DMS153 treated with DMSO at 0.1 percent for 48 hours (cell line): ENCODE data around the gene NTHL1.

Source experiments
- DNase-seq: peaks from one replicate; lab custom pipeline; 2025; ENCODE audit not compliant: unreplicated experiment; lab: John Stamatoyannopoulos, UW

NTHL1 gene

DNA sequence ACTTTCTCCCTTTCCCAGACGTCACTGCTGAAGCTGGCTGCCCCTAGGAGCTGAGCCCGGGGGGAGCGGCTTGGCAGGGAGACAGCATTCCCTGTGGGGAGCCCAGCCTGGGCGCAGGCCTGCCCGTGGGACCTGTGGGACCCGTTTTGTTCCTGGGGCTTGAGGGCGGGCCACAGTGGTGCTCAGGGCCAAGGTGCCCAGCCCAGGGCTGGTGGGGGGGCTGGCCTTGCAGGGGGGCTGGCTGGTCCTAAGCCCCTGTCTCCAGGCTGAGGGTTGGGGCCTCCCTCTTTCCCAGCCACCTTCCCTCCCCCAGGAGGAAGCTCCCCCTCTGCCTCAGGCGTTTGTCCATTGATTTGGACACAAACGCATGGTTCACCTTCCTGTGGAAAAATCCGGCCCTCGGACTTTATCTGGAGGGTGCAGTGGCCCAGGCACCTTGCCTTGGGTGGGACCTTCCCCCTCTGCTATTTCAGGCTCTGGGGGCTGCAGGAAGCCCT, 16.5 kb downstream of the NTHL1 start:
- DNase-seq = no peak

DNA sequence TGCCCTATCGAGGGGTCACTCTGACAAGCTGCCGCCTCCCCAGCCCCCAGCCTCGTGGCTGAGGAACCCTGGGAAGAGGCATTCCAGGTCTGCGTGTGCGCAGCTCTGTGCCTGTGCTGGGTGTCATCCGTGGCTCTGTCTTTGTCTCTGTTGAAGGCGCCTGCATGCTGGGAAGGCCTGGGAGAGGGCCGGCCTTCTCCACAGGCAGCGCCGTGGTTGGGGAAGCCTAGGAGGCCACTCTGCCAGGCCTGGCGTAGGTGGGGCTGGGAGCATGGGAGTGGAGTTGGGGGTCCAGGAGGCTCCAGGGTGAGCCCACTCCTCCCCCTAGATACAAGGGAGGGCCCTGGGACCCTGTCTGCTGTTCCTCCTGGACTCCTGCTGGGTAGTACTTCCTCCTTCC, 17.6 kb downstream of the NTHL1 start:
- DNase-seq = no peak

- DNase-seq = no peak
Observed at GRCh38 chr16:2029350-2029749, 18.3 kb downstream of the NTHL1 start.

- no peak for DNase-seq
Observed at GRCh38 chr16:2028620-2029220, 18.9 kb downstream of the NTHL1 start.

GRCh38 chr16:2028146-2028545, 19.5 kb downstream of the NTHL1 start:
- DNase-seq = no peak

- no peak for DNase-seq
Observed at GRCh38 chr16:2027024-2028010, 20.3 kb downstream of the NTHL1 start.

GRCh38 chr16:2026461-2027023, 21.1 kb downstream of the NTHL1 start, which contains the start of gene NHERF2:
NHERF2 (plus strand) TSS chr16:2026902; CDS start chr16:2027006, 104 bp downstream.
- DNase-seq = no peak

DNA sequence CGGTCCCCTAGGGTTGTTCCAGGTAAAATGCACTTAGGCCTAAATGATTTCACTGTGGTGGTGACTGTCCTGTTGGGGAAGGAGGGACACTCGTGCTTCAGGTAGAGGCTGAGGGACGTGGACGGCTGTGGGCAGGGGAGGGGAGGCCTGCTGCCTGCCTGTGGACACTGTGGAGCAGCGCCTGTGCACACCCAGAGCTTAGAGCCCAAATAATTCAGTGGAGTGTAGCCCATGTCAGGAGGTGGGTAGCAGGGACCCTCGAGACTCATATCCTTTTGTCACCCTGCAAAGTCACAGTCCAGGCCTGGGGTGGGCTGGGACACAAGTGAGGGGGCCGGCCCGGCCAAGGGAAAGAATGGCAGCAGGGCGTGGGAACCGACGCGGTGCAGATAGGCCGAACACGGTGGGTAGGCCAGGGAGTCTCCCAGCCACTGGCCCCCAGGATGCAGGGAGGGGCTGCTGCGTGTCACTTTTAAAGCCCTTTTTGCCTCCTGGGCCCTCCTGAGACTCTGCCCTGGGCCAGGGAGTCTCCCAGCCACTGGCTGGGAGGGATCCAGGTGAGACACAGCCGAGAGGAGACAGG, 21.7 kb downstream of the NTHL1 start:
- DNase-seq = no peak

DNA sequence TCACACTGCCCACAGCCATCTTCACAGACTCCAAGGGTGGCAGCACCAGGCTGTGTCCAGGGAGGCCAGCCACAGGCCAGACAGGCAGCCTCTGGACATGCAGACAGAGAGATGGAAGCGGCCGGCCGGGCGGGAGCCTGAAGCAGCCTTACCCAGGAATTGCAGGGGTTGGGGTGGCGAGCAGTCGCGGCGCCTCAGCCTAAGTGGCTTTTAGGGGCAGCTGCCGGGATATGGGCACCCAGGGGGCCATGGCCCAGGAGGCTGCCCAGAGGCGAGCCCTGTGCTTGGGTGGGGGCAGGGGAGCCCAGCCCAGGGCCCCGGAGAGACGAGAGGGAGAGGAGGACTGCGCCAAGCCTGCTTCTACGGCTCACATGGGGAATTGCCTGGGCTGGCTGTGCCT, 22.4 kb downstream of the NTHL1 start:
- no peak for DNase-seq

DNA sequence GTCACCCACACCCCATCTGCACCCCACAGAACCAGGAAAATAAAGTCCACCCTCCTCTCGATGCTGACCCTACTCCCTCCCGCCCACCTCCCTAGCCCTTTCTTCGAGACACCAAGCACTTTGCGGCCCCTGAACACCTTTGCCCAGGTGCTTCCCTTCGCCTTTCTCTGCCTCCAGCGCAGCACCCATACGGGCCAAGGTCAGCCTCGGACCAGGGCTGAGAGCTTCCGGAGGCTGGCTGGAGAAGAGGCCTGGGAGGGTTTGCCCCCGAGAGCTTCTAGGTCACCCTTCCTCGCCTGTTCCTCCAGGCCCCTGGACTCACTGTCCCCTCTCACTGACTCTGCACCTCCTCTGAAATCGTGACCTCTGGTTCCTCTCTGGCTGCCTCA, 23.6 kb downstream of the NTHL1 start:
- DNase-seq = no peak

- DNase-seq = peak; percentile 88
Observed at GRCh38 chr16:2023092-2024031, 24.3 kb downstream of the NTHL1 start.

DNA sequence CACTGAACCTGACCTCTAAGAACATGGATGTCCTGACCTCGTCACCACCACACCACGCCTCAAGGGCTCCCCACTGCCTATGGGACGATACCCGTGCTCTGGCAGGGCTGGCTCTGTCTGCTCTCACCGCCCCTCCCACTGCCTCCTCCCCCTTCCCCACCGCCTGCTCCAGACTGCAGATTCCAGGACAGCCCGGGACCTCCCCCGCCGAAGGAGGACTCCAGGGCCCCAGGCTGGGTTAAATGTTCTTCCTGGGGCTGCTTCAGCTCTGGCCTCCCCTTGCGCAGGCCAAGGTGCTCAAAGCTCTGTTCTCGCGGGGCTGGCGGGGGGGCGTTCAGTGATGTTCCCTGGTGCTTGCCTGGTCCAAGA, 24.9 kb downstream of the NTHL1 start:
- DNase-seq = no peak

DNA sequence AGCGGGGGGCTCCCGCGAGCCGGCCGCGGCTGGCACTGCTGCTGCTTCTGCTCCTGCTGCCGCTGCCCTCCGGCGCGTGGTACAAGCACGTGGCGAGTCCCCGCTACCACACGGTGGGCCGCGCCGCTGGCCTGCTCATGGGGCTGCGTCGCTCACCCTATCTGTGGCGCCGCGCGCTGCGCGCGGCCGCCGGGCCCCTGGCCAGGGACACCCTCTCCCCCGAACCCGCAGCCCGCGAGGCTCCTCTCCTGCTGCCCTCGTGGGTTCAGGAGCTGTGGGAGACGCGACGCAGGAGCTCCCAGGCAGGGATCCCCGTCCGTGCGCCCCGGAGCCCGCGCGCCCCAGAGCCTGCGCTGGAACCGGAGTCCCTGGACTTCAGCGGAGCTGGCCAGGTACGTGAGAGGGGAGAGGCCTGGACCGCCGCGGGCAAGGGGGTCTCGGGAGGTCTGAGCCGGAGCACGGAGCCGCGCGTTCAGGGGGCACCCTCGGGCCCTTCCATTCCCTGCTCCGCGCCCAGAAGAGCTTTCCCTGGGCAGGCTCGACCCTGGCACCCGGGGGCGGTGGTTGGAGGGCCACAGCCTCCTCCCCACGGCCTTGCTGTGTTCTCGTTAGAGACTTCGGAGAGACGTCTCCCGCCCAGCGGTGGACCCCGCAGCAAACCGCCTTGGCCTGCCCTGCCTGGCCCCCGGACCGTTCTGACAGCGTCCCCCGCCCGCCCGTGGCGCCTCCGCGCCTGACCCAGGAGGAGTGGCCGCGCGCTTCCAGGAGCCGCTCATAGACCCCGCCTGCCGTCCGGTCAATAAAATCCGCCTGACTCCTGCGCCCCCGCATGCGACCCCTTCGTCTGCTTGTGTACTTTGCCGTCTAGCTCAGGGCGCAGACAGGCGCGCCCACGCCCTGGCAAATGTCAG, 27.5 kb downstream of the NTHL1 start:
- DNase-seq = no peak

- no peak for DNase-seq
Observed at GRCh38 chr16:2019518-2019920, 28.1 kb downstream of the NTHL1 start, which contains the start of gene NPW. NPW (plus strand) TSS chr16:2019785.

GRCh38 chr16:2016407-2016922, 31.2 kb downstream of the NTHL1 start:
- no peak for DNase-seq

GRCh38 chr16:2015947-2016208, 31.8 kb downstream of the NTHL1 start:
- no peak for DNase-seq

DNA sequence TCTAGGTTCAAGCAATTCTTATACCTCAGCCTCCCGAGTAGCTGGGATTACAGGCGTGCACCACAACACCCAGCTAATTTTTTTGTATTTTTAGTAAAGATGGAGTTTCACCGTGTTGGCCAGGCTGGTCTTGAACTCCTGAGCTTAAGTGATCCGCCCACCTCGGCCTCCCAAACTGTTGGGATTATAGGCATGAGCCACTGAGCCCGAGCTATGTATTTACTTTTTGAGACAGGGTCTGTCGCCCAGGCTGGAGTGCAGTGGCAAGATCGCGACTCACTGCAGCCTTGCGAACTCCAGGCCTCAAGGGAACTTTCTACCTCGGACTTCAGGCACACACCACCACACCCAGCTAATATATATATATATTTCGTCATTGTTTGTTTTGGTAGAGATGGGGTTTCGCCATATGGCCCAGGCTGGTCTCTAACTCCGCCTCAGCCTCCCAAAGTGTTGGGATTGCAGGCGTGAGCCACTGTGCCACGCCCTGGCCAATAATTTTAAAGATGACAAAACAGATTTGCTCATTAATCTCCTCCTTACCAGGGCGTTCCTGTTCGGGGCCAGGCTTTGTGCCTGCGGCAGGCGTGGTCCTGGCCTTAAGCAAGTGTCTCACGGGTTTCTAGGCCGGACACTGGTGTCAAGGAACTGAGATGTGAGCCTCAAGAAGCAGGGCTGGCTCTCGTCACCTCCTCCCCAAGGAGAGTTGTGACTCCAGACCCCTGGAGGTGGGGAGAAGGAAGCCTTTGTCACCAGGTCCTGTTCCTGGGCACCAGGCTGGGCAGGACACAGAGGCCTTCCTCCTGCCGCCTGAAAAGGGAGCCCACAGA, 32.3 kb downstream of the NTHL1 start:
- no peak for DNase-seq

- no peak for DNase-seq
Observed at GRCh38 chr16:2013527-2013926, 34.1 kb downstream of the NTHL1 start.
